Body of pancreas (tissue), 4 donors: ENCODE data around the gene SOHLH1. TPM values are rescaled to one million over a fixed set of nuclear protein-coding genes. Genes with fewer than 3 reads are reported as not detected.

Experiments used
- ATAC-seq: fragments of 150-250 bp; one replicate; pipeline ENCODE4 v1.9.1; 2016
- DNase-seq, 4 donors: peaks; one replicate each; pipeline ENCODE4 v3.0.0-alpha.2; 2019
- H3K27ac ChIP-seq, 4 donors: fragments of 200-600 bp; sonication (generic); 1 replicate in 3 of 4; 2 replicates in 1 of 4; pipeline versions ENCODE4 v1.5.1 to v1.6.1; 2016 to 2019; ENCODE audit warnings: mild to moderate bottlenecking in 1 of 4, mixed read lengths in 1 of 4, moderate library complexity in 1 of 4
- H3K27me3 ChIP-seq, 2 donors: fragments of 200-600 bp; sonication (generic); one replicate each; pipeline ENCODE4 v1.6.0; 2016; ENCODE audit warnings: mild to moderate bottlenecking in 1 of 2
- H3K36me3 ChIP-seq, 2 donors: fragments of 200-600 bp; sonication (generic); replicated peaks in 1 of 2; 2 replicates each; pipeline ENCODE4 v1.5.1; 2016; ENCODE audit warnings: low read depth in 2 of 2; ENCODE audit not compliant: insufficient read depth in 1 of 2
- H3K4me1 ChIP-seq: fragments of 200-600 bp; sonication (generic); one replicate; pipeline ENCODE4 v1.6.0; 2016
- H3K4me3 ChIP-seq, 2 donors: fragments of 200-600 bp; sonication (generic); 1 replicate in 1 of 2; 2 replicates in 1 of 2; pipeline ENCODE4 v1.5.1; 2016 to 2019
- H3K9me3 ChIP-seq, 3 donors: fragments of 200-600 bp; sonication (generic); 1 replicate in 2 of 3; 2 replicates in 1 of 3; pipeline ENCODE4 v1.5.1; 2016
- CTCF ChIP-seq, 7 experiments: fragments of 450-650 bp in 4 of 7; fragments of 200-600 bp in 3 of 7; sonication (generic) in 3 of 7; IDR thresholded peaks; one replicate each; pipeline ENCODE4 v1.5.1; 2016 to 2019; ENCODE audit warnings: antibody characterized with exemption in 7 of 7
- POLR2A ChIP-seq, 3 donors: fragments of 450-650 bp; IDR thresholded peaks; one replicate each; pipeline ENCODE4 v1.6.1; 2016; ENCODE audit warnings: antibody characterized with exemption in 3 of 3, mild to moderate bottlenecking in 2 of 3
- WGBS, 2 donors: methylation state at CpG; one replicate each; pipeline ENCODE4 v1.1.5; 2017; 5-methylcytosine and 5-hydroxymethylcytosine counted together
- intact Hi-C: fragments of 100-400 bp; cut with DNase I; formaldehyde crosslinking; loops from one replicate; pipeline ENCODE4 v1.15.1; 2023
- total RNA-seq, 2 donors: library from RNA; depleted of rRNA; stranded (reverse); fragments of >200 nt; gene quantifications; one replicate each; pipeline ENCODE4 v1.1.0, GENCODE V29; 2016

Gene SOHLH1
- total RNA-seq, 2 donors from 2014 or later: not detected

GRCh38 chr9:135712613-135713295 lies 13.5 kb upstream of the SOHLH1 start:
- Histone ChIP-seq H3K36me3 (no peaks in the 10 kb centered on the region), H3K27me3 (no peaks in the 10 kb centered on the region), H3K4me3 (no peak overlapping the region), H3K27ac (no peak overlapping the region), H3K9me3 (no peaks in the 10 kb centered on the region), H3K4me1 (no peaks in the 10 kb centered on the region)
- 51 to 79% methylated on average over 12 to 15 of the region's 16 CpGs for WGBS, 2 donors
- no peak for TF ChIP-seq POLR2A (IDR thresholded peaks at IDR 0.05)
- no peak for TF ChIP-seq CTCF (IDR thresholded peaks at IDR 0.05)
- intact Hi-C loops: no loop called here
- ATAC-seq: no peak
- DNase-seq: no peak

- ATAC-seq: no peak
- no peaks in the 10 kb centered on the region for H3K4me1 ChIP-seq
- TF ChIP-seq CTCF (IDR thresholded peaks at IDR 0.05): no peak
- no peak for TF ChIP-seq POLR2A (IDR thresholded peaks at IDR 0.05)
- H3K27me3 ChIP-seq: no peaks in the 10 kb centered on the region
- H3K36me3 ChIP-seq: no peaks in the 10 kb centered on the region
- H3K9me3 ChIP-seq: no peaks in the 10 kb centered on the region
- H3K4me3 ChIP-seq: no peak overlapping the region
- DNase-seq: no peak
- intact Hi-C loops: no loop called here
- WGBS, 2 donors: 74 to 76% methylated on average over 8 of the region's 10 CpGs
- H3K27ac ChIP-seq: no peak overlapping the region
Measured at GRCh38 chr9:135711881-135712280, 12.6 kb upstream of the SOHLH1 start.

- WGBS, 2 donors: 58 to 80% methylated on average over 1 to 11 of the region's 12 CpGs
- H3K4me3 ChIP-seq: no peak overlapping the region
- no peaks in the 10 kb centered on the region for H3K36me3 ChIP-seq
- ATAC-seq (no peak), DNase-seq (no peak)
- TF ChIP-seq POLR2A (IDR thresholded peaks at IDR 0.05) (no peak), CTCF (IDR thresholded peaks at IDR 0.05) (no peak)
- no peaks in the 10 kb centered on the region for H3K27me3 ChIP-seq
- no peak overlapping the region for H3K27ac ChIP-seq
- no peaks in the 10 kb centered on the region for H3K4me1 ChIP-seq
- intact Hi-C loops: no loop called here
- no peaks in the 10 kb centered on the region for H3K9me3 ChIP-seq
Measured at GRCh38 chr9:135711391-135711790, 12.1 kb upstream of the SOHLH1 start.

GRCh38 chr9:135708164-135708563 lies 8.9 kb upstream of the SOHLH1 start:
- peaks cover 0 to 5% of the 10 kb centered on the region in 2 donors for H3K27me3 ChIP-seq
- TF ChIP-seq CTCF (IDR thresholded peaks at IDR 0.05): no peak
- no peak for TF ChIP-seq POLR2A (IDR thresholded peaks at IDR 0.05)
- no peak overlapping the region for H3K27ac ChIP-seq
- ATAC-seq (no peak), DNase-seq (no peak)
- WGBS, 2 donors: 70 to 71% methylated on average over 4 of the region's 4 CpGs
- no peak overlapping the region for H3K4me3 ChIP-seq
- intact Hi-C loops: loop anchor here (10.0 kb wide), 1 partner anchor 417 kb away; no protein-coding TSS in a partner anchor
- H3K4me1 ChIP-seq: peaks cover 5% of the 10 kb centered on the region
- H3K36me3 ChIP-seq: no peaks in the 10 kb centered on the region
- no peaks in the 10 kb centered on the region for H3K9me3 ChIP-seq
